GM13976 (cell line): ENCODE measurements around the gene PRSS50.

Source experiments
- DNase-seq: peaks from one replicate; pipeline ENCODE4 v3.0.0; 2012; ENCODE audit warnings: low spot score
- in situ Hi-C: fragments of 300-500 bp; cut with MboI; formaldehyde crosslinking; loops from one replicate; pipeline ENCODE4 v1.12.0; 2022; ENCODE audit warnings: low sequenced_read_pairs, mixed read lengths, inconsistent platforms; ENCODE audit not compliant: unreplicated experiment
- TF ChIP-seq, protein P1 (sequence below): IDR thresholded peaks from 2 replicates; pipeline ENCODE4 v1.5.1; 2012; ENCODE audit warnings: borderline replicate concordance, mild to moderate bottlenecking; ENCODE audit not compliant: insufficient read depth; ENCODE audit errors: extremely low read depth, missing control alignments, control extremely low read depth

The PRSS50 gene

DNA sequence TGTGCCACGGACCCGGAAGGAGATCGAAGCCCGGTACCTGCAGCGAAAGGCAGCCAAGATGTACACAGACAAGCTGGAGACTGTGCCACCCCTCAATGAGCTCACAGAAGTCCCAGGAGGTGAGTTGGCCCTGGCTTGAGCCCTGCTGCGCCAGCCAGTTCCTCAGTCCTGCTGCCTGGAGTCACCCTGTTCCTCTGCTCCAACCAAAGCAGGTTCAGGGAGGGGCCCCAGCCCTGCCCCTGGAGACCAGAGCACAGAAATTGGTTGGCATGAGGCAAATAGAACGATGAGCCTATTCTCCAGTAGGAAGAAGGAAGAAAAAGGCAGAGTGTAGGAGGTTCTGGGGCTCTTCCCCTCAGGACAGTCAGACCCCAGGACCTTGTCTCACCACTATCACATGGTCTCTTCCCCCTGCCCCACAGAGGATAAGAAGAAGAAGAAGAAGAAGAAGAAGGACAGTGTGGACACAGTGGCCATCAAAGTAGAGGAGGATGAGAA lies 8.5 kb downstream of the PRSS50 start:
- DNase-seq = no peak
- in situ Hi-C loops = loop anchor here (25.0 kb wide), 2 partner anchors 178 to 653 kb away; partner anchors contain the start of gene PTH1R
- TF ChIP-seq, protein P1, sequence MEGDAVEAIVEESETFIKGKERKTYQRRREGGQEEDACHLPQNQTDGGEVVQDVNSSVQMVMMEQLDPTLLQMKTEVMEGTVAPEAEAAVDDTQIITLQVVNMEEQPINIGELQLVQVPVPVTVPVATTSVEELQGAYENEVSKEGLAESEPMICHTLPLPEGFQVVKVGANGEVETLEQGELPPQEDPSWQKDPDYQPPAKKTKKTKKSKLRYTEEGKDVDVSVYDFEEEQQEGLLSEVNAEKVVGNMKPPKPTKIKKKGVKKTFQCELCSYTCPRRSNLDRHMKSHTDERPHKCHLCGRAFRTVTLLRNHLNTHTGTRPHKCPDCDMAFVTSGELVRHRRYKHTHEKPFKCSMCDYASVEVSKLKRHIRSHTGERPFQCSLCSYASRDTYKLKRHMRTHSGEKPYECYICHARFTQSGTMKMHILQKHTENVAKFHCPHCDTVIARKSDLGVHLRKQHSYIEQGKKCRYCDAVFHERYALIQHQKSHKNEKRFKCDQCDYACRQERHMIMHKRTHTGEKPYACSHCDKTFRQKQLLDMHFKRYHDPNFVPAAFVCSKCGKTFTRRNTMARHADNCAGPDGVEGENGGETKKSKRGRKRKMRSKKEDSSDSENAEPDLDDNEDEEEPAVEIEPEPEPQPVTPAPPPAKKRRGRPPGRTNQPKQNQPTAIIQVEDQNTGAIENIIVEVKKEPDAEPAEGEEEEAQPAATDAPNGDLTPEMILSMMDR = no peak

GRCh38 chr3:46708401-46709156 lies 9.1 kb downstream of the PRSS50 start:
- TF ChIP-seq, protein P1 = no peak
- in situ Hi-C loops = loop anchor here (25.0 kb wide), 2 partner anchors 179 to 654 kb away; partner anchors contain the start of gene PTH1R
- no peak for DNase-seq

DNA sequence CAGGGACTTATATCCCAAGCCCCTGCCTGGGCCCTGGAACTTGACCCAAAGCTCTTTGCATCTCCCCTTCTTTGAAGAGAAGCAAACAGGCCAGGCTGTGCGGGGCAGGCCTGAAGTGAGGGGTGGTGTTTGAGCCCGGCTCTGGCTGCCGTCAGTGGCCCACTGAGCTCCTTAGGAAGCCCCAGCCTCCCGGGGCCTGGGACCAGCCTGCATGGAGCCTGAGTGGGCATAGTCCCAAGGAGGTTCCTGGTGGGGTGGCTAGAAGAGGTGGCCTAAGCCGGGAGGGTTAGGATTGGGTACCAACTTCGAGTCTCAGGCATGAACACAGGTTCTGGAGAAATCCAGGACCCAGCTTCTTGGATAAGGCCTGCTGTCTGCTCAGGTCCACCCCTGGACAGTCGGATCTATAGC lies 10.1 kb downstream of the PRSS50 start:
- DNase-seq = no peak
- TF ChIP-seq, protein P1 = no peak
- in situ Hi-C loops = loop anchor here (25.0 kb wide), 2 partner anchors 180 to 655 kb away; partner anchors contain the start of gene PTH1R

DNA sequence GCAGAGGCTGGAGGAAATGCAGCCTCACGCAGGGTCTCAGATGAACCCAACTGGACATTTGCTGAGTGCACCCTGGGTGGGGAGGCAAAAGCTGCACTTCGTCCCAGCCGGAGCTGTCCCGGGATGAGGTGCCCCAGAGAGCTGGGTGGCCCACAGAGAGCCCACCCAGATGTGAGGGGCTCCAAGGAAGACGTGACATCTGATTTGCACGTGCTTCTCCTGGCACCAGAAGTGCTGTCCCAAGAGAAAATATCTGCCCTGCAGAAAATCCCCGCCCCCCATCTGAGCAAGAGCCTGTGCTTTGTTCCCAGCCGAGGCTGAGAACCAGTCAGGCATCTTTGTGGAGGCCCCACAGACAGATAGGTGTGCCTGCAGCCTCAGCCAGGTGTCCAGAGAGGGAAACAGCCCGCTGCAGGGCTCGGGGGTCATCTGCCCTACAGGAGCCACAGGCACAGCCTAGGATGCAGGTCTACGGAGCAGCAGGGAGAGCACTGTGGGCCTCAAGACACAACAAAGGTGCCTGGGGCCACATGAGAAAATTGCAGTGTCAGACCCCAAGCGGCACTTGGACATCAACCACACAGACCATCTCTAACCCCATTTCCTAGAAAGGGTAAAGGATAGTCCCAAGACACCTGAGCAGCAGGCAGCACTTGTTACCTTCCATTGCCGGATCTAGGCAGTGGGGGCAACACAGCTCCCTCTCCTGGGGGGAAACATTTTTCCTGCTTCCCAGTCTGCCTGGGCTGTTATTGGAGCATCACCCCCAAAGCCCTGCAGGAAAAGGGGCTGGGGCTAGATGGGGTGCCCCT lies 10.7 kb downstream of the PRSS50 start:
- in situ Hi-C loops = loop anchor here (25.0 kb wide), 2 partner anchors 180 to 655 kb away; partner anchors contain the start of gene PTH1R
- TF ChIP-seq, protein P1 = no peak
- DNase-seq = no peak

- TF ChIP-seq, protein P1 = no peak
- DNase-seq = no peak
- in situ Hi-C loops = loop anchor here (25.0 kb wide), 2 partner anchors 181 to 656 kb away; partner anchors contain the start of gene PTH1R
These were observed 11.7 kb downstream of the PRSS50 start for GRCh38 chr3:46705751-46706552.
